ENCODE results near the gene NINL.
"Not testable (repeated sequence)": the region's sequence is repeated elsewhere in the genome, so short reads cannot be mapped to it uniquely, and the experiment has no call there.

Gene NINL

GRCh38 chr20:25567286-25567685, 18.0 kb downstream of the NINL start:
- TF ChIP-seq, protein P1, sequence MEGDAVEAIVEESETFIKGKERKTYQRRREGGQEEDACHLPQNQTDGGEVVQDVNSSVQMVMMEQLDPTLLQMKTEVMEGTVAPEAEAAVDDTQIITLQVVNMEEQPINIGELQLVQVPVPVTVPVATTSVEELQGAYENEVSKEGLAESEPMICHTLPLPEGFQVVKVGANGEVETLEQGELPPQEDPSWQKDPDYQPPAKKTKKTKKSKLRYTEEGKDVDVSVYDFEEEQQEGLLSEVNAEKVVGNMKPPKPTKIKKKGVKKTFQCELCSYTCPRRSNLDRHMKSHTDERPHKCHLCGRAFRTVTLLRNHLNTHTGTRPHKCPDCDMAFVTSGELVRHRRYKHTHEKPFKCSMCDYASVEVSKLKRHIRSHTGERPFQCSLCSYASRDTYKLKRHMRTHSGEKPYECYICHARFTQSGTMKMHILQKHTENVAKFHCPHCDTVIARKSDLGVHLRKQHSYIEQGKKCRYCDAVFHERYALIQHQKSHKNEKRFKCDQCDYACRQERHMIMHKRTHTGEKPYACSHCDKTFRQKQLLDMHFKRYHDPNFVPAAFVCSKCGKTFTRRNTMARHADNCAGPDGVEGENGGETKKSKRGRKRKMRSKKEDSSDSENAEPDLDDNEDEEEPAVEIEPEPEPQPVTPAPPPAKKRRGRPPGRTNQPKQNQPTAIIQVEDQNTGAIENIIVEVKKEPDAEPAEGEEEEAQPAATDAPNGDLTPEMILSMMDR (IDR thresholded peaks at IDR 0.05; ENCODE audit: low read depth, low read length, missing control alignments), result no peak
- no peak for DNase-seq (ENCODE audit: extremely low read depth, low read depth)
- no peak overlapping the region for H3K4me3 ChIP-seq (replicated peaks; ENCODE audit: low read depth, low read length)

- no peak overlapping the region for H3K4me3 ChIP-seq (replicated peaks; ENCODE audit: low read depth, low read length)
- DNase-seq (ENCODE audit: extremely low read depth, low read depth), result no peak
- TF ChIP-seq, protein P1 (IDR thresholded peaks at IDR 0.05; ENCODE audit: low read depth, low read length, missing control alignments), result no peak
Measured at GRCh38 chr20:25566821-25567220, 18.5 kb downstream of the NINL start.

- no peak overlapping the region for H3K4me3 ChIP-seq (replicated peaks; ENCODE audit: low read depth, low read length)
- no peak for DNase-seq (ENCODE audit: extremely low read depth, low read depth)
- TF ChIP-seq, protein P1 (IDR thresholded peaks at IDR 0.05; ENCODE audit: low read depth, low read length, missing control alignments), result no peak
Measured at GRCh38 chr20:25565578-25566157, 19.7 kb downstream of the NINL start.

- no peak for DNase-seq (ENCODE audit: extremely low read depth, low read depth)
- no peak overlapping the region for H3K4me3 ChIP-seq (replicated peaks; ENCODE audit: low read depth, low read length)
- TF ChIP-seq, protein P1 (IDR thresholded peaks at IDR 0.05; ENCODE audit: low read depth, low read length, missing control alignments), result no peak
Measured at GRCh38 chr20:25563876-25564275, 21.5 kb downstream of the NINL start.

DNA sequence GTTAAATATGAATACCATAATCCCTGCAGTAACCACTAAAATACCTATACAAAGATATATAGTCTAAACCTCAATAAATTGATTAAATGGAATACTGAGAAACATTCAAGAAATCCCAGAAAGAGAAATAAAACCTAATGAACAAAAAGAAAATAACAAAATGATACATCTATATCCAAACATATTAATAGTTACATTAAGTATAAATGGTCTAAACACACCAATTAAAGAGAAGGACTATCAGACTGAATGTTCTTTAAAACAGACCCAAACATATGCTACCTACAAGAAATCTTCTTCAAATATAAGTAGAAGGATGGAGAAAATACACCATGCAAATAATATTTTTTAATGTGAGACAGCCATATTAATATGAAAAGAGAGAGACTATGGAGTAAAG, 22.0 kb downstream of the NINL start:
- no peak for DNase-seq (ENCODE audit: extremely low read depth, low read depth)
- TF ChIP-seq, protein P1 (IDR thresholded peaks at IDR 0.05; ENCODE audit: low read depth, low read length, missing control alignments), result no peak
- H3K4me3 ChIP-seq (replicated peaks; ENCODE audit: low read depth, low read length), result no peak overlapping the region

GRCh38 chr20:25561771-25562170, 23.6 kb downstream of the NINL start:
- not testable (repeated sequence) for H3K4me3 ChIP-seq (replicated peaks; ENCODE audit: low read depth, low read length); DNase-seq (ENCODE audit: extremely low read depth, low read depth)

DNA sequence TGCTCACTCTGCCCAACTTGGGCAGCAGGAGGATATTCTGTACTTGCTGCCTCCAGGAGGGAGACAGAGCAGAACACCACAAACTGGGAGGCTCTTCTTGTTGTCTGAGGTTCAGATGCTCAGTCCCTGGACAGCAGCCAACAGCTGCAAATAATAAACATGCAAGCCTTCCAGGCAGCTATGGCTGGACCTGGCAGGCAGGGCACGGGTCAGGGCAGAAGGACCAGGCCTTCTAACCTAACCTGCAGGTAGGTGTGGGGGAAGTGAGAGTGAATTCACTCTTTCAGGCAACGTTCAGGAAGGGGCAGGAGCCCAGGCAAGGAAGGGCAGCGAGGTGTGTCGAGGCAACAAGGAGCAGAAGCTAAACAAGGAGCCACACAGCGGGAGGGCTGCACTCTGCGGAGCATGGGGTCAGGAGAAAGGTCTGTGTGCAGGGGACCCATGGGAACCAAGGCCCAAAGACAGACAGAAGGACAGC, 31.5 kb downstream of the NINL start:
- no peak overlapping the region for H3K4me3 ChIP-seq (replicated peaks; ENCODE audit: low read depth, low read length)
- TF ChIP-seq, protein P1 (IDR thresholded peaks at IDR 0.05; ENCODE audit: low read depth, low read length, missing control alignments), result no peak
- DNase-seq (ENCODE audit: extremely low read depth, low read depth), result peak; percentile 63
